ENCODE results near the gene TMEM9. TPM values are rescaled to one million over a fixed set of nuclear protein-coding genes. Genes with fewer than 3 reads are reported as not detected.

The TMEM9 gene
- polyA plus RNA-seq, 1 donor, result 130 TPM

DNA sequence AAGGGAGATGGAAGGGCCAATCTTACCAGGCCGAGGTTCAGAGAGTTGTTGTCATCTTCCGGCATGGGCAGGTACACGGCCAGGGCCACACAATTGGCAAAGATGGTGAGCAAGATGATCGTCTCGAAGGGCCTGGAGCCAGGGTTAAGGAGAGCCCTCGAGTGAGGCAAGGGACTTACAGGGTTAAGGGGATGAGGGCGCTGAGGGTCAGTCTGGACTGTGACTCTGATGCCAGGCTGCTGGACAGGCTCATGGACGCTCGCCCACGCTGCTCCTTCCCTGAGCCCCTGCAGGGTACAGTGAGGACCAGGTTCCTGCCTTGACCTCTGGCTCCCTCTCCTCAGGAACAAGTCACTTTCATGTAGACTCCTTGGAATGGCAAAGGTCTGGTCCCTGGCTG, 44.1 kb downstream of the TMEM9 start:
- DNase-seq, result no peak

DNA sequence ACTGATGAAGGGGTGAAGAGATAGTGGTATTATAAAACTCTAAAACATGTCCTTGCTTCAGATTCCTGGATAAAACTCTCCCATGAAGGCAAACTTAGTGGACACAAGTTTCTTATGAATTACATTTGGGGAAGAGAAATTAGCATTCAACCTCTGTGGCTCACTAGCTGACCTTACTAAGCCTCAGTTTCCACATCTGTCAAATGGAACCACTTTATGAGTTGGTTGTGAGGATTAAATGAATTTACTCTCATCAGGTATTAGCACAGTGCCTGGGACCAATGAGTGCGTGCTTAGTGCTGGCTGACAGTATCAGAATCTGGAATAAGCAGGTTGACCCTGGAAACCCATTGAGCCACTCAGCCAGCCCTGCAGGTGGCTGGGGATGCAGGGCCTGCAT, 44.6 kb downstream of the TMEM9 start:
- no peak for DNase-seq

DNA sequence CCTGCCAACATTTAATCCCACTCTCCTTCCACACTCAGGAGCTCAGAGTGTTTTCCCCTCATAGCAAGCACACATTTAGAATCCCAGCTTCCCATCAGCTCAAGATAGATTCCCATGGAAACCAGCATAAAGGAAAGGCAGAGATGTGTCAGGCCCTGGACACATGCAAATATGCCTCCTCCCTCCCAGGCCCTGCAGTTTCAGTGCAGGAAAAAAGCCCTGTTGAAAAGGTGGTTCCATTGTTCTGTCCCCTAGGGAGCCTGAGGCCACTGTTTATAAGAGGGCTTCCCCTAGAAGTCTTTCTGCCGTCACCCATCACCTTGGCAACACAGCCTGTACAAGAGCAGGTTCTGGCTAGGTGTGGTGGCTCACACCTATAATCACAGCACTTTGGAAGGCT, 45.7 kb downstream of the TMEM9 start:
- no peak for DNase-seq

- no peak for DNase-seq
These were observed 48.6 kb downstream of the TMEM9 start for GRCh38 chr1:201105688-201106087.

DNA sequence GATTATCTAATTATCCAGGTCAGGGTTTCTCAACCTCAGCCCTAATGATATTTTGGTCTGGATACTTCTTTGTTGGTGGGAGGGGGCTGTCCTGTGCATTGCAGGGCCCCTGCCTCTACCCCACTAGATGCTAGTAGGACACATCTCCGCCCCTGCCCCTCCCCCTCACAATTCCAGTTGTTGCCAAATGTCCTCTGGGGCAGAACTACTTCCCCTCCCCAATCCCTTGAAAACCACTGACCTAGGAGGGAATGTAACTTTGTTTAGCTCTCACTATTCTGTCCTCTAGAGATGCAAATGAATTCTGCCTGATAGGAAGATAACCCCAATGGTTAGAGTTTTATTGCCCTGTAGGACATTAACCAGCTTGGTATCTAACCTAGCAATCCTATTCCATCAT, 50.1 kb downstream of the TMEM9 start:
- no peak for DNase-seq

GRCh38 chr1:201103666-201104065, 50.6 kb downstream of the TMEM9 start:
- DNase-seq, result no peak

DNA sequence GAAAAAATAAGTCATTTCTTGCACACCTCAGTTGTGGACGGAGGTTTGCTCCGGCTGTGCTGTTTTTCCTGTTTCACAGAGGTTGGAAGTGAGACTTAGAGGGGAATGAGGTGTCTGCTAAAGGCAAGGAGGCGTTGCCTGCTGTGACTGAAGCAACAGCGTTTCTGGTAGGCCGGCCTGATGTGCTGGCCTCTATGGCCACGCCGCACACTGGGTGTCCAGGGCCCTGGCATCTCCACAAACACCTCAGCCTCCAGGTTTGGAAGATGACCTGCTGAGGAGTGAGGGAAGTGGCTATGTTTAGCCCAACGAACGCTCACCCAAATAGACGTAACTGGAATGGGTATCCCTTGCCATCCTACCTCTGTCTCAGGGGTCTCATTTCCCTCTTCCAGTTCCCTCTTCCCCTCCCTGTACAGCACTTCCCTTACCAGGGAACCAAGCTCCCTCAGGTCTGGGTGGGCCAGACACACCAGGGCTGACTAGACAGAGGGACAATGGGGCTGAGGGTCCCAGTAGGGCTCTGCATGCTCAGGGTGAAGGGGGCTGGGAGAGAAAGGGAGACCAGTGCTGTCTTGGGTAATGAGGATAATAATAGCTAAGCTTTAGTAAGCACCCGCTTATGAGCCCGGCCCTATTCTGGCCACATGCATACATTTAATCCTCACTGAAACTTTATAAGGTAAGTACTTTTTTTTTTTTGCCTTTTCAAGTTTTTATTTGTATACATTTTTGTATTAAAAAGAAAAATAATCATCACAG, 53.9 kb downstream of the TMEM9 start:
- no peak for DNase-seq

DNA sequence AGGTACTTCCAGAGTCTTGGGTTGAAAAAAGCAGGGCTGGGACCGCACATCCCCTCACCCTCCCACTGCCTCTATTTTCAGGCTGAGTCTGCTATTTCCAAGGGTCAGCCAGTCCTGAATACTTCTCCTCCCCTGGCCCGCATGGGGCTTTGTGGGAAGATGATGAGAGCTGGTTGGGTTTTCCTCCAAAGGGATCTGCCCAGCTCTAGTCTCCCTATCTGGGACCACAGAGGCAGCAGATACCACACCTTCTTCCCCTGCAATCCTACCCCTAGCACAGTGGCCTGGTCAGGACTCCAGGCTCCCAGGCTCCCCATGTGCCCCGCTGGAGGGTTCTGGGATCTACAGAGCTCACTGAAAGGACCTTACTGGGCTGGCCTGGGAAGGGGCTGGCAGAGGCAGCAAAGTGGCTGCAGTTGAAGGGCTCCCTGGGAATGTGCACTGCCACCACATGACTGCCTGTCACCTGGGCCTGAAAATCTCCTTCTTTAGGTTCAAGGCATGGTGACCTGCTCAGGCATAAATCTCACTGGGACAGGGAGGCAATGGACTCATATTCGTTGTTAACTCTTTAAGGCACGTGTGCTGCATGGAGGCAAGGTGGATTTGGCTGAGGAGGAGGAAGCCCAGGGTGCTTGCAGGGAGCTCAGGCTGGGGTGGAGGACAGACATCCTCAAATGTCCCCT, 55.1 kb downstream of the TMEM9 start:
- no peak for DNase-seq

DNA sequence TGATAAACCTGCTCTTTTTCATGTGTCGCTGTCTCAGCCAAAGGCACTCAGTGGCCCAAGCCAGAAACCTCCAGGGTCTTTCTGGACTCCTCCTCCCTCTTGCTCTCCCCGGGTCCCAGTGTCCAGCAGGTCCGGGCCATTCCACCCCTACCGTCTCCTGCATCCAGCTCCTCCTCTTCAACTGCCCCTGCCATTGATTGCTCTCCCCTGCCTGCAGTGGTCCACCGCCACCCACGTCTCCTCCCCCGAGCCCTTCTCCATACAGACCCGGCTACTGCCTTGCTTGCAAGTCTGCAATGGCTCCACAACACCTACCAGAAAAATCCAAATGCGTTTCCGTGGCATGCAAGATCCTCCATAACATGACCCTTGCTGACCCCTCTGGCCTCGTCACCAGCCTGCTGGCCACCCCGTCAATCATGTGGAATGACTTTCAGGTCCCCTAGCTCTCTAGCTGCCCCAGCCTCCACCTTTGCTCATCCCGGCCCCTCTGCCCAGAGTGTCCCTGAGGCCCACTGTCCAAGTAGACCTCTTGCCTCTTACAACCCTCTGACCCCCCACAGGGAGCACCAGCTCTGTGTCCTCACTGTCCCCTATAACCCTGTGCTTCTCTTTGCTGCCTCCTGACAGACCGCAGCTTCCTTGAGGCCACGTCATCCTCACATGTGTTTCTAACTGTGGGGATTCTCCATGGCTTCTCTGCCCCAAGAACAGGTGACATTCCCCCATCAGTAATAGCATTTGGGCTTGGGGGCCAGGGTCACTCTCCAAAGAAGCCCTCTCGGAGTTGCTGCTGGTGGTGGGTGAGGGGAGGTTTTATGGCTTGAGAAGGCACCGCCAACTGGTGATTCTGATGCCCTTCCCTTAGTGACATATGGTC, 57.1 kb downstream of the TMEM9 start:
- no peak for DNase-seq

DNA sequence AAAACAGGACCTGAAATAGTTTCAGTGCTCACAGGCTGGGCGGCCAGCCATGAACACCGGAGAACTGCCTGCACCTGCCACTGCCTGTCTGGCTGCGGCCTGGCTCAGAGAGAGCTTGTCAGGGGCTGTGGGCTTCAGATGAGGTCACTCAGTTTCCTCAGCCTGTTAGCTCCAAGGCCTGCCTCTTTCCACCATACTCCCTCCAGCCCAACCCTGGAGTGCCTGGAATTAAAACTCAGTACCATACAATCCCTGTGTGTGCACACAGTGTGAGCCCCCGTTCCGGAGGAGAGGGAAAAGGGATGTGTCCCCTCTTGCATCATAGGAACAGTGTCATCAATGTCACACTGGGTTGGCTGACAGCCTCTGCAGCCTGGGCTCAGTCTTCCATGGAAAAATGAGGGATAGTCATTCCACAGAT, 58.2 kb downstream of the TMEM9 start:
- DNase-seq, result no peak

DNA sequence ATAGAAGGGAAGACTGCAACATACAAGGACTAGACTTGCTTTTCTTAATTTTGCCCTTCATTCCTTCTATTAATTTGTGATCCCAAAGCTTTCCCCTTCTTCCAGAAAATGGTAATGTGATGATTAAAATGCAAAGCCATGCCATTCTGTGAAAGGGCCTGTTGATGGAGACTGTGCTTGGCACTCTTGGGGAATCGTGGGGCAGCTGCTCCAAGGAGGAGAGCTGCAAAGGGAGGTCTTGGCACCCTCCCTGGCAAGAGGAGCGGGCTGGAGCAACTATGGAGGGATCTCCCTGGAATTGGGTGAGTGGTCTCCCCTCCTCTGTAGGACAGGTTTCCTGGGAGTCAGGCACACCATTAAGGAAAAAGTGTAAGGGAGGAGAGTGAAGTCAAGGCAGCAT, 58.7 kb downstream of the TMEM9 start:
- DNase-seq, result no peak

DNA sequence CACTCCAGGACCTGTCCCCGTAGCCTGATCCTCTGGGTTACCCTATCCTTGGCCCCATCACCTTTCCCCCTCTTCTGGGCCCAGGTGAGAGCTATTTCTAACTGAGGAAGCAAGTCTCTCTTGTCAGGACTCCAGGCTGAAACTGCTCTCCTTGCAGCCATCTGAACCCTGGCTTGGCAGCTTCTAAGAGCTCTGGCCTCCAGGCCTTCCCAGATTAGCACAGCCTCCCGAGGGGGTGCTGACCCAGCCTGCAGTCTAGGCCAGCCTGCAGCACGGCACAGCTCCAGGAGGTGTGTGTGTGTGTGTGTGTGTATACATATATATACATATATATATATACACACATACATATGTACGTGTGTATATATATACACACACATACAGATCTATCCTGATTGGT, 59.4 kb downstream of the TMEM9 start:
- no peak for DNase-seq

GRCh38 chr1:201093962-201094361, 60.3 kb downstream of the TMEM9 start:
- no peak for DNase-seq

DNA sequence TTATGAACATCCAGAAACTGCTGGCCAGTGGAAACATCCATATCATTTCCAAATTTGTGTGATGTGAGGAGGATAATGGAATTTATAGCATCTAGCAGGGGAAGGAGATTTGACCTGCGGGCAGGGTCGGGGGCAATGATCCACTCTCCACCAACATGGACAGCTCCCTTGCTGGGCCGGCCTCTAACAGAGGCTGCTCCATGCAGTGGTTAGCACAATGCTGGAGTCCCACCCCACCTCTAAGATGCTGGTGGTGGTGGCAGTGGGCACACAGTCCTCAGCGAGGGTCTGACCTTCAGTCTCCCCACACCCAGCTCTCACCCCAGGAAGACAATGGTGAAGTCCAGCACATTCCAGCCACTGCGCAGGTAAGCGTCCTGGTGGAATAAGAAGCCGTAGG, 60.7 kb downstream of the TMEM9 start:
- DNase-seq, result no peak

- DNase-seq, result no peak
These were observed 61.5 kb downstream of the TMEM9 start for GRCh38 chr1:201092738-201093137.

- no peak for DNase-seq
These were observed 63.0 kb downstream of the TMEM9 start for GRCh38 chr1:201091256-201091655.

- no peak for DNase-seq
These were observed 63.7 kb downstream of the TMEM9 start for GRCh38 chr1:201090541-201090940.

DNA sequence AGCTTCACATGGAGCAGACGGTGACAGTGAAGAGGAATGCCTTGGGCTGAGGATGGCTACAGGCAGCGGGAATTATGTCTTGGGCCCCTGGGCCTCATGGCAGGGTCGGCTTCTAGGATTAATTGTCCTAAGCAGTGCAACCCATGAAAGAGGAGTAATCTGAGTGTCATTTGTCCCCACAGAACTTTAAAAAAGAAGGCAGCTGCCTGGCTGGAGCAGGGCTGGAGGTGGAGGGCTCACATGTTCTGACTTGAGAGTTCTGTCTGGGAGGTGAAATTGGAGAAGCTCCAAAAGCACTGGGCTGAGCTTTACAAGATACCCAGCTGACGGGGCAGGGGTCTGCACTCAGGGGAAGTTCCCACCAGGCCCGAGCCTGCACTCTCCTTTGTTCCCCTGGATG, 64.7 kb downstream of the TMEM9 start:
- DNase-seq, result no peak

DNA sequence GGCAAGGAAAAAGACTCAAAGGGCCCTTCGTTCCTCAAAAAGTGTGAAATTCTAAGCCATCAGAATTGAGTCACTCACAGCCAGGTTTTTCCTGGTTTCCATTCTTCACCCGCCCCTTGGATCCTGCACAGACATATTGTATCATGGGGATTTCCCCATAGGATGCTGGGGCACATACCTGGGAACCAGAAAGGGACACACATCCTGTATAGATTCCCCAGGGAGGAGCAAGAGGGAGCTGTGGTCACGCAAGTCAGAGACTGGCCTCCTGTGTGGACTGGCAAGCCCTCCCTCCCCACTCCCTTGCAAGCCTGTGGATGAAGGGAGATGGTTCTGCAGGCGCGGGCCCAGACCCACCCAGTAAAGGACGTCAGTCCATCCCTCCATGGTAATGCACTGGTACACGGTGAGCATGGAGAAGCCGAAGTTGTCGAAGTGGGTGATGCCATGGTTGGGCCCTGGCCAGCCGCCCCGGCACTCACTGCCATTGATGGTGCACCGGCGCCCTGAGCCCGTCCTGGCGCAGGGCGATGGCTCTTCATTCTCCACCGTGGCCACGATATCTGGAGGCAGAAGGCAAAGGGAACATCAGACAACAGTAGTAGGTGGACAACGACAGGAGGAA, 65.3 kb downstream of the TMEM9 start:
- DNase-seq, result no peak

GRCh38 chr1:201088395-201088794, 65.9 kb downstream of the TMEM9 start:
- no peak for DNase-seq

DNA sequence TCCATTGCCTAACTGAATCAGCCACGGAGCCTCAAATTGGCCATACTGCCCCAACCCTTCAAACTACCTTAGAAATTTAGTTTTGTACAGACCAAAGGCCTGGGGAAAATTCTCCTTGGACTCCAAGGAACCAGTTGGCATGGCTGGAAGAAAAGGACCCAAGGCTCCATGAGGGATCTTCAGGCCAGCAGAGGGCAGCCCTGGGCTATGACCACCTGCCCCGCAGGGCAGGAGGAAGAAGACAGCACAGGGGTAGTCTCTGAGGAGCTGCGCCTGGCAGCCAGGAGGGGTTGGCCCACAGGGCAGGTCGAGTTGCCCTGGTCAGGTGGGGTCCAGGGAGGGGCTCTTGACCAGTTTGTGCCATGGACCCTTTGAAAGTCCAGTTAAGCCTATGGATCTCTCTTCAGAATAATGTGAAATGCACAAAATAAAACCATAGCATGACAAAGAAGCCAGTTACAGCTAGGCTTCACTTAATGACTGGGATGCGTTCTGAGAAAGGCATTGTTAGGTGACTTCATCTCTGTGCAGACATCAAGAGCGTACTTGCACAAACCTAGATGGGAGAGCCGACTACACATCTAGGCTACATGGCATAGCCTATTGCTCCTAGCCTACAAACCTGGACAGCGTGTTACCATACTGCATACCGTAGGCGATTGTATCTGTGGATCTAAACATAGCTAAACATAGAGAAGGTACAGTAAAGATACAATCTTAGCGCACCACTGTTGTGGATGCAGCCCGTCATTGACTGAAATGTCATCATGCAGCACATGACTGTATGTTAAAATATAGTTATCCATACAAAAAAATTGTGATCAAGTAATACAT, 68.2 kb downstream of the TMEM9 start:
- DNase-seq, result no peak
